Thoracic aorta (tissue), 2 donors: ENCODE results near the gene C2CD5. TPM values are rescaled to one million over a fixed set of nuclear protein-coding genes. Genes with fewer than 3 reads are reported as not detected.

Experiments
- ATAC-seq: fragments of 150-250 bp; one replicate; pipeline ENCODE4 v1.8.0; 2017; ENCODE audit warnings: low read depth; ENCODE audit not compliant: insufficient number of reproducible peaks, low FRiP score
- DNase-seq: peaks from one replicate; pipeline ENCODE4 v3.0.0-alpha.2; 2020; ENCODE audit warnings: low spot score
- H3K27ac ChIP-seq, 2 donors: fragments of 200-600 bp; sonication (generic); 1 replicate in 1 of 2; 2 replicates in 1 of 2; pipeline ENCODE4 v1.5.1; 2016; ENCODE audit warnings: mild to moderate bottlenecking in 2 of 2, moderate library complexity in 2 of 2
- H3K27me3 ChIP-seq: fragments of 200-600 bp; sonication (generic); replicated peaks from 2 replicates; pipeline ENCODE4 v1.6.0; 2016; ENCODE audit warnings: mild to moderate bottlenecking; ENCODE audit not compliant: insufficient read depth
- H3K36me3 ChIP-seq: fragments of 200-600 bp; sonication (generic); one replicate; pipeline ENCODE4 v1.5.1; 2016
- H3K4me1 ChIP-seq, 2 donors: fragments of 200-600 bp; sonication (generic); 1 replicate in 1 of 2; 2 replicates in 1 of 2; pipeline versions ENCODE4 v1.5.1 to v1.6.0; 2016; ENCODE audit warnings: low read depth in 2 of 2, mild to moderate bottlenecking in 1 of 2; ENCODE audit not compliant: control insufficient read depth in 1 of 2
- H3K4me3 ChIP-seq: fragments of 200-600 bp; sonication (generic); 2 replicates; pipeline ENCODE4 v1.5.1; 2016; ENCODE audit warnings: mild to moderate bottlenecking
- H3K9me3 ChIP-seq: fragments of 200-600 bp; sonication (generic); 2 replicates; pipeline ENCODE4 v1.5.1; 2016
- CTCF ChIP-seq: fragments of 200-600 bp; sonication (generic); IDR thresholded peaks from one replicate; pipeline ENCODE4 v1.5.1; 2019; ENCODE audit warnings: antibody characterized with exemption
- total RNA-seq, 2 donors: library from RNA; depleted of rRNA; stranded (reverse); fragments of >200 nt; gene quantifications; one replicate each; pipeline versions ENCODE4 v1.1.0 to v1.2.3, GENCODE V29; 2016

C2CD5 gene
- total RNA-seq, 2 donors from 2014 or later, result 41.3 to 60.0 TPM

- H3K36me3 ChIP-seq, result no peaks in the 10 kb centered on the region
- TF ChIP-seq CTCF, result no peak
- DNase-seq (no peak), ATAC-seq (no peak)
- no peak overlapping the region for H3K27ac ChIP-seq
- no peaks in the 10 kb centered on the region for H3K9me3 ChIP-seq
- no peaks in the 10 kb centered on the region for H3K27me3 ChIP-seq
- peaks cover 10% of the 10 kb centered on the region in 2 donors for H3K4me1 ChIP-seq
- H3K4me3 ChIP-seq, result no peak overlapping the region
Measured at GRCh38 chr12:22415342-22416309, 128.7 kb downstream of the C2CD5 start.

GRCh38 chr12:22414742-22415141 is 129.6 kb downstream of the C2CD5 start:
- no peak for TF ChIP-seq CTCF
- ATAC-seq (no peak), DNase-seq (no peak)
- Histone ChIP-seq H3K36me3 (no peaks in the 10 kb centered on the region), H3K4me1 (peaks cover 10% of the 10 kb centered on the region in 2 donors), H3K4me3 (no peak overlapping the region), H3K9me3 (no peaks in the 10 kb centered on the region), H3K27me3 (no peaks in the 10 kb centered on the region), H3K27ac (no peak overlapping the region)

- Histone ChIP-seq H3K9me3 (no peaks in the 10 kb centered on the region), H3K4me1 (peaks cover 10 to 16% of the 10 kb centered on the region in 2 donors), H3K4me3 (no peak overlapping the region), H3K36me3 (no peaks in the 10 kb centered on the region), H3K27me3 (no peaks in the 10 kb centered on the region), H3K27ac (no peak overlapping the region)
- TF ChIP-seq CTCF, result no peak
- DNase-seq (no peak), ATAC-seq (no peak)
Measured at GRCh38 chr12:22413592-22413991, 130.8 kb downstream of the C2CD5 start.

- peaks cover 10 to 19% of the 10 kb centered on the region in 2 donors for H3K4me1 ChIP-seq
- no peak for TF ChIP-seq CTCF
- H3K4me3 ChIP-seq, result no peak overlapping the region
- no peak overlapping the region for H3K27ac ChIP-seq
- no peaks in the 10 kb centered on the region for H3K9me3 ChIP-seq
- no peaks in the 10 kb centered on the region for H3K36me3 ChIP-seq
- DNase-seq (no peak), ATAC-seq (no peak)
- H3K27me3 ChIP-seq, result no peaks in the 10 kb centered on the region
Measured at GRCh38 chr12:22412581-22412980, 131.8 kb downstream of the C2CD5 start.

GRCh38 chr12:22410486-22410885 is 133.9 kb downstream of the C2CD5 start:
- no peak for TF ChIP-seq CTCF

More at GRCh38 chr12:22410486-22410885, 133.9 kb downstream of the C2CD5 start:
- no peak for ATAC-seq
- no peaks in the 10 kb centered on the region for H3K36me3 ChIP-seq
- DNase-seq, result no peak
- no peak overlapping the region for H3K4me3 ChIP-seq
- H3K9me3 ChIP-seq, result no peaks in the 10 kb centered on the region
- H3K27ac ChIP-seq, result no peak overlapping the region
- no peaks in the 10 kb centered on the region for H3K27me3 ChIP-seq
- H3K4me1 ChIP-seq, result peaks cover 0 to 11% of the 10 kb centered on the region in 2 donors
